Stimulated activated CD8-positive, alpha-beta memory T cell treated with anti-CD3 and anti-CD28 coated beads, Interleukin-4, amount 100 ng/mL, for 4 hours (primary cell): ENCODE measurements around the gene GPR152.

Experiments used
- DNase-seq, 2 donors: peaks; one replicate each; pipeline ENCODE4 v3.0.0-alpha.2; 2020; ENCODE audit warnings: low read depth in 2 of 2, low spot score in 1 of 2

The GPR152 gene

DNA sequence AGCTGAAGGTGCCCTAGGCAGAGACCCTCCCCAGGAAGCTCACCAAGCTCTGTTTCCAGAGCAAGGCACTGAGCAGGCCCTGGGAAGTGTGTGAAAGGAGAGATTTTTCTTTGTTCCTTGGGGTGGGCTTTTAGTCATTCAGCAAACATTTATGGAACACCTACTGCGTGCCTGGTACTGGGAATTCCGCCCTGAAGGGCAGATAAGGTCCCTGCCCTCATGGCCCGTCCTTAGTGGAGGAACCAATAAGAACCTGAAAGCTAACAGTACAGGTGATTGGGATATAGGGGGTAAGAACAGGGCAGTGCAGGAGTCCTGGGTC lies 12.6 kb upstream of the GPR152 start:
- DNase-seq = no peak

DNA sequence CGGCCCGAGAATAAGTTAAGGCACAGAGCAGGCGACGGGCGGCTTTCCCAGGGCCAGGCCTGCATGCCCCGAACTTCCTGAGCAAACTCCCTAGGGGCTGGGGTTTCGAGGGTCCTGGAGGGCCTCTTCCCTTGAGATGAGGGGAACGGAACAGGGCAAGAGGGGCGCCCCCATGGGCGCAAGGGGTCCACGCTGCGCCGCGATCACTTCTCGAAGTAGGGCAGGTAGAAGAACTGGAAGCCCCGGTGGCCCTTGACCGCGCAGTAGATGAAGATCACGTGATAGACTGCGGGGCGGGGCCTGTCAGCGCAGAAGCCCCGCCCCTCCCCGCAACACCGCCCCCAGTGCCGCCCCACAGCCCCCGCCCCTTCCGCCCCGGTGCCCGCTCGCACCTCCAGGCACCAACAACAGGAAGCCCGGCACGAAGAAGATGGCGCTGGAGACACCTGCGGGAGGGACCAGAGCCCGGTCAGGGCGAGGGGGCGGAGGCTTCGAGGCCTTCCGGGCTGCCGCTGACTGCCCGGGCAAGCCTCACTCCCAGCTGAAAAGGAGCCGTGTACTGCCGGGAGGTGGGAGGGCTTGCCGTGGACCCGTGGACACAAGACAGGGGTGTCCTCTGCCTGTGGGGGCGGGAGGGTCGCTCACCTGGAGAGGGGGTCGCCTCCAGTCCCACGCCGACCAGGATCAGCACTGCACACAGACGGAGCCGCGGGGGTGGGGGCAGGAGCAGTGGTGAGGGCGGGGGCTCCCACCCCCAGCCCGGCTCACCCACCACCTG lies 12.1 kb upstream of the GPR152 start:
- DNase-seq = peak; percentile 70 to 87

GRCh38 chr11:67463680-67464410 lies 11.3 kb upstream of the GPR152 start:
- DNase-seq = no peak

GRCh38 chr11:67463186-67463585 lies 10.7 kb upstream of the GPR152 start:
- no peak for DNase-seq

- no peak for DNase-seq
These were observed 5.7 kb upstream of the GPR152 start for GRCh38 chr11:67458266-67458665.

GRCh38 chr11:67457453-67457852 lies 4.9 kb upstream of the GPR152 start:
- no peak for DNase-seq

- DNase-seq = no peak
These were observed 3.7 kb upstream of the GPR152 start for GRCh38 chr11:67456068-67456705.

GRCh38 chr11:67455054-67455453 lies 2.5 kb upstream of the GPR152 start, which contains the start of gene CABP4:
TSS of gene CABP4 (plus strand) at chr11:67455354. CDS start at chr11:67455424, 70 bp downstream.
- no peak for DNase-seq

DNA sequence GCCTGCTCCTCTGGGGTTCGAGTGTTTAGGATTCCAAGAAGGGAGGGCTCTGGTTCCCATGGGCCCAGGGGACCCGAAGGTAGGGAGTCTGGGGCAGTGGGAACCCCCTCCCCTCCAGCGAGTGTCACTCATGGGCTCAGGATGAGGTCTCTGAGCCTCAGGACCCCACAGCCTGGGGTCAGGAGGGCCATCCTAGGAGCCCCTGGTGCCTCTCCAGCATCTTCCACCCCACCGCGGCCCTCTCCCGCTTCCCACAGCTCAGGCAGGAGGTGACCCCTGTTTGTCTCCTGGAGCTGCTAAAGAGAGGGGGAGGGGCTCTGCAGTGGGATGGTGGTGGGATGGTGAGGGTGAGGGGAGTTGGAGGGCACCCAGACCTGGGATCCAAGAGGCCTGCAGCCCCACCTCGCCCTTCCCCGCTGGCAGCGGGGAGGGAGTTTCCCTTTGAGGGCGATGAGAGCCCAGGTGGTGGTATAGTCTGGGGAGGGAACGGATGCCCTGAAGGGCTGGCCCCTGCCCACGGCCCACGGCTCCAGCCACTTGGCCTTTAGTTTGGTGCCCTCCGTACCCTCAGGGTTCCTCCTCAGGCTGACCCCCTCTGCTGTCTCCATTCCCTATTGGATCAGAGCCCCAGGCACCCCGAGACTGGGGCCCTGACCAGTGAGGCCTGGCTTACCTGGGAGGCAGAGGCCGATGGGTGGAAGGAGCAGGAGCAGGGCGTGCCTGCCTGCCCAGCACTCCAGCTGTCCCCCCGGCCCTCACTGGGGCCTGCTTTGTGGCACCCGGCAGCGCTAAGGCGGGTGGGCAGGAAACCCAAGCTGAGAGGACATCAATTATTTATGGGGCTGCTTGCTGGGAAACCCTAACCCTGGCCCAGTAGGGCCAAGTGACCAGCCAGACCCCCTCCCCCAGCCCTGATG lies 1.5 kb upstream of the GPR152 start:
- no peak for DNase-seq

DNA sequence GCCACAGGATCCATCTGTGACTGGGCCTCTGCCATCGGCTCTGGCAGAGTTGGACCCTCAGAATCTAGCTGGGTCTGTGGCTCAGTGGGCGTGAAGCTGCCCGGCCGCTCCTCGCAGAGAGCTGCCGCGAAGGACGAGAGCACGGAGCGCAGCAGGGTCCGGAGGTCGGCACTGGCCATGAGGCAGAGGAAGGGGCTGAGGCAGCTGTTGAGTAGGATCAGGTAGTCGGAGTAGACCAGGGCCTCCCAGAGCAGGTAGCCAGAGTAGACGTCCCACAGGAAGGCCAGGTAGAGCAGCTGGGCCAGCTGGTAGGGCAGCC lies 912 bp downstream of the GPR152 start:
- no peak for DNase-seq

DNA sequence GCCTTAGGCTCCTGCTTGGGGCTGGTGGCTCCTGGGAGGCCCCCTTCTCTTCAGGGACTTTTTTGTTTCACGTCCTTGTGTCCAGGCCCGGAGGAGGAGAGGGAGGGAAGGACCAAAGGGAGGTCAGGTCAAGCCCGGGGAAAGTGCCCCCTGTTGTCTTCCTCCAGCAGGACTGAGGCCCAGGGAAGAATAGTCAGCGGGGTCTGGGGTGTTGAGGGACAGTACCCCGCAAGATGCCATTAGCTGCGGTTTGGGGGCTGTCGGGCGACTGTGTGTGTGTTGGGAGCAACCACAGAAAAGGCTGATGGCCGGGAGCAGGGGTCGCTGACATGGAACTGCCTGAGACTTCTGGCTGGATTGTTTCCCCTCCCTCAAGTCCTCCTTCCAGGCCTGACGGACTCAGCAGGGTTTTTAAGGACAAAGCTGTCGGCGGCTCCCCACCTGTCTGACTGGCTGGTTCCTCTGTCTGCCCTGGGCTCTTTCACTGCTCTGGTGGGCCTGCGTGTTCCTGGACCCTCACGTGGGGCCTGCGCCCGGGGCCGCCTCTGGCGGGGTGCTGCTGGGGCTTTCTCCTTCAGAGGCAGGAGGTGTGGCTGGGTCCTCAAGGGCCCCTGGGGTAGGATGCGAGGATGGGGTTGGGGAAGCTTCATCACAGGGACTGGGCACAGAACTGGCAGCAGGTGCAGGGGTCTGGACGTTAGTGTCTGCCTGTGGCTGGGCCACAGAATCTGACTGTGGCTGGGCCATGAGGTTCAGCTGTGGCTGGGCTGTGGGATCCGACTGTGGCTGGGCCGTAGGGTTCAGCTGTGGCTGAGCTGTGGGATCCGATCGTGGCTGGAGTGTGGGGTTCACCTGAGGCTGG lies 1.5 kb downstream of the GPR152 start:
- DNase-seq = no peak

GRCh38 chr11:67449116-67449844 lies 3.2 kb downstream of the GPR152 start:
- no peak for DNase-seq

GRCh38 chr11:67448220-67448609 lies 4.3 kb downstream of the GPR152 start:
- DNase-seq = no peak

DNA sequence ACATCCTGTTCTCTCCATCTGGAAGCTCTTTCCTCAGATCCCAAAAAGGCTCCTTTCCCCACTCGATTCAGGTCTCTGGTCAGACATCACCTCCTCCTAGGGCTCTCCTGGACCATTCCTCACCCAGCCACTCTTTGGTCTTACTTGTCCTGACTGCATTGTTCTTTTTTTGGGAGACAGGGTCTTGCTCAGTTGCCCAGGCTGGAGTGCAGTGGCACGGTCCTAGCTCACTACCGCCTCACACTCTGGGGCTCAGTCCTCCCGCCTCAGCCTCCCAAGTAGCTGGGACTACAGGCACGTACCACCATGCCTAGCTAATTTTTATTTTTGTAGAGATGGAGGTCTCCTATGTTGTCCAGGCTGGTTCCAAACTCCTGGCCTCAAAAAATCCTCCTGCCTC lies 7.0 kb downstream of the GPR152 start:
- DNase-seq = no peak

DNA sequence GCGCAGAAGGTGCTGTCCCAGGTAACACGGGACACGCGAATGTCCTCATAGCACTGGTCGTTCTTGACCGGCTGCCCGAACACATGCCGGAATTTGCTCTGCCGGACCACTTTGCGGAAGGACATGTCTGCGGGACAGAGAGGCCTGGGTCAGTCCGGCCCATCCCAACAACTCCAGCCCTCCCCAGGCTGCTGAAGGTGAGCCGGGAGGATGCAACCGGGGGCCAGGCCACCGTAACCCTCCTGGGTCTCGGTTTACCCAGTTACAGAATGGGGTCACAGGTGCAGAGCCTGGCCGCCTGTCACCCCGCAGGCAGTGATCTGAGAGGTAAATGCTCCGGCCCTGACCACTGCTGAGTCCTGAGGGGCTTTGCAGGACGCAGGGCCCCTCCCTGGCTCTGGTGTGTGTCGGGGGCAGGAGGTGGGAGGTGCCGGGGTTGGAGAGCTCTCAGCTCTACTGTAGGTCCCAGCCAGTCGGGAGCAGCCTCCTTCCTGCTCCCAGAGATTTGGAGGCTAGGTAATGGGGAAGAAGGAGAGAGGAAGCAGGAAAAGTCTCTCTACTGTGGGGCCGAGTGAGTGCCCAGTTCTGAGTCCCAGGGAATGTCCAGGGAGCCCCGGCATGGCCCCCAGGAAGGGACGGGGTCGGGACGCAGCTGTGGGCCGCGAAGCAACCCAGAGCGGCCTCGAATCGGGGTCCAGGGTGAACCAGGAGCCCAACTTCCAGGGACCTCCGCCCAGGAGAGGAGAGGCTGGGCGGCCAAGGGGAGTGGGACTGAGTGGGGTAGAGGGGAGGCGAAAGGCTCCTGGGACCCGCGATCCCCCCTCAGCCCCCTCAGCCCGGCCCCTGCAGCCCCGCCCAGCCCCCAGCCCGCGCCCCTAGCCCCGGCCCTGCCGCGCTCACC lies 9.8 kb downstream of the GPR152 start:
- DNase-seq = no peak

- DNase-seq = no peak
These were observed 10.7 kb downstream of the GPR152 start for GRCh38 chr11:67441731-67442351.

GRCh38 chr11:67441098-67441563 lies 11.4 kb downstream of the GPR152 start:
- DNase-seq = no peak
